OCI-LY3 (cell line): Measurements from ENCODE around the gene F2RL2.

Experiments
- H2AFZ ChIP-seq: fragments of 200-600, 300-600 bp; shearing (Covaris generic); 2 replicates; pipeline ENCODE4 v1.6.0; 2014; ENCODE audit warnings: antibody characterized with exemption, low read depth, low read length
- H3K27ac ChIP-seq: fragments of 200-600, 300-600 bp; sonication (generic); 2 replicates; pipeline ENCODE4 v1.5.1; 2014; ENCODE audit warnings: mild to moderate bottlenecking, low read length, moderate library complexity, mixed read lengths
- H3K27me3 ChIP-seq: fragments of 200-600, 300-600 bp; sonication (generic); 2 replicates; pipeline ENCODE4 v1.6.1; 2014; ENCODE audit warnings: low read depth, low read length, mixed read lengths
- H3K36me3 ChIP-seq: fragments of 200-600, 300-600 bp; sonication (generic); replicated peaks from 2 replicates; pipeline ENCODE3; 2014; ENCODE audit warnings: low read depth, low read length, mixed read lengths
- H3K4me1 ChIP-seq: fragments of 300-600, 200-600 bp; sonication (generic); 2 replicates; pipeline ENCODE4 v1.6.1; 2014; ENCODE audit warnings: low read length, mixed read lengths
- H3K4me2 ChIP-seq: fragments of 200-600, 300-600 bp; sonication (generic); 2 replicates; pipeline ENCODE4 v1.6.1; 2014; ENCODE audit warnings: low read length, mixed read lengths
- H3K4me3 ChIP-seq: fragments of 300-600, 200-600 bp; sonication (generic); 2 replicates; pipeline ENCODE4 v1.5.1; 2014; ENCODE audit warnings: antibody characterized with exemption, mild to moderate bottlenecking, low read length, moderate library complexity
- H3K79me2 ChIP-seq: fragments of 300-600, 200-600 bp; shearing (Covaris generic); 2 replicates; pipeline ENCODE4 v1.6.1; 2014; ENCODE audit warnings: mild to moderate bottlenecking, low read length, mixed read lengths
- H3K9ac ChIP-seq: fragments of 300-600, 200-600 bp; shearing (Covaris generic); 2 replicates; pipeline ENCODE4 v1.6.0; 2014; ENCODE audit warnings: mild to moderate bottlenecking, low read length, moderate library complexity
- H3K9me3 ChIP-seq: fragments of 200-600, 300-600 bp; shearing (Covaris generic); 2 replicates; pipeline ENCODE4 v1.6.1; 2014; ENCODE audit warnings: low read length, mixed read lengths; ENCODE audit not compliant: insufficient read depth
- H4K20me1 ChIP-seq: fragments of 200-600, 300-600 bp; sonication (generic); 2 replicates; pipeline ENCODE4 v1.6.1; 2016; ENCODE audit warnings: low read length, mixed read lengths; ENCODE audit not compliant: insufficient read depth
- EZH2phosphoT487 ChIP-seq: fragments of 200-600 bp; shearing (Covaris generic); IDR thresholded peaks from 2 replicates; pipeline ENCODE4 v1.6.1; 2018; ENCODE audit warnings: antibody characterized with exemption, mixed run types, low read depth
- TF ChIP-seq, protein P1 (sequence below): fragments of 200-600, 300-600 bp; sonication (generic); IDR thresholded peaks from 2 replicates; pipeline ENCODE4 v1.5.1; 2014; ENCODE audit warnings: antibody characterized with exemption, low read length, low read depth

The F2RL2 gene

DNA sequence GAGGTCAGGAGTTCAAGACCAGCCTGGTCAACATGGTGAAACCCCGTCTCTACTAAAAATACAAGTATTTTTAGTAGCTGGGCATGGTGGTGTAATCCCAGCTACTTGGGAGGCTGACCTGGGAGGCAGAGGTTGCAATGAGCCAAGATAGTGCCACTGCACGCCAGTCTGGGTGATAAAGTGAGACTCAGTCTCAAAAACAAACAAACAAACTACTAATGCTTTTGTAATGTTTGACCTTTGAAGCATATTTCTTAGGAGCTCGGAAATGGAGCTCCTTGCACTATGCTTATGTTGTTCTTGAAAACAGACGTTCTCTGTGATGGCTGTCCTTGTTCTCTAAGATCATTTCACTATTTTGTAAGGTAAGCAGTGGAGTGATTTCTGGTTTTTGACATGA is 6.0 kb downstream of the F2RL2 start:
- TF ChIP-seq, protein P1, sequence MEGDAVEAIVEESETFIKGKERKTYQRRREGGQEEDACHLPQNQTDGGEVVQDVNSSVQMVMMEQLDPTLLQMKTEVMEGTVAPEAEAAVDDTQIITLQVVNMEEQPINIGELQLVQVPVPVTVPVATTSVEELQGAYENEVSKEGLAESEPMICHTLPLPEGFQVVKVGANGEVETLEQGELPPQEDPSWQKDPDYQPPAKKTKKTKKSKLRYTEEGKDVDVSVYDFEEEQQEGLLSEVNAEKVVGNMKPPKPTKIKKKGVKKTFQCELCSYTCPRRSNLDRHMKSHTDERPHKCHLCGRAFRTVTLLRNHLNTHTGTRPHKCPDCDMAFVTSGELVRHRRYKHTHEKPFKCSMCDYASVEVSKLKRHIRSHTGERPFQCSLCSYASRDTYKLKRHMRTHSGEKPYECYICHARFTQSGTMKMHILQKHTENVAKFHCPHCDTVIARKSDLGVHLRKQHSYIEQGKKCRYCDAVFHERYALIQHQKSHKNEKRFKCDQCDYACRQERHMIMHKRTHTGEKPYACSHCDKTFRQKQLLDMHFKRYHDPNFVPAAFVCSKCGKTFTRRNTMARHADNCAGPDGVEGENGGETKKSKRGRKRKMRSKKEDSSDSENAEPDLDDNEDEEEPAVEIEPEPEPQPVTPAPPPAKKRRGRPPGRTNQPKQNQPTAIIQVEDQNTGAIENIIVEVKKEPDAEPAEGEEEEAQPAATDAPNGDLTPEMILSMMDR: no peak
- TF ChIP-seq EZH2phosphoT487: no peak
- Histone ChIP-seq H3K27ac (no peak overlapping the region), H3K27me3 (no peaks in the 10 kb centered on the region), H3K36me3 (no peaks in the 10 kb centered on the region), H3K79me2 (no peaks in the 10 kb centered on the region), H2AFZ (no peak overlapping the region), H4K20me1 (no peaks in the 10 kb centered on the region), H3K4me2 (no peak overlapping the region), H3K4me1 (peaks cover 13% of the 10 kb centered on the region), H3K9me3 (no peaks in the 10 kb centered on the region), H3K4me3 (no peak overlapping the region), H3K9ac (no peak overlapping the region)

DNA sequence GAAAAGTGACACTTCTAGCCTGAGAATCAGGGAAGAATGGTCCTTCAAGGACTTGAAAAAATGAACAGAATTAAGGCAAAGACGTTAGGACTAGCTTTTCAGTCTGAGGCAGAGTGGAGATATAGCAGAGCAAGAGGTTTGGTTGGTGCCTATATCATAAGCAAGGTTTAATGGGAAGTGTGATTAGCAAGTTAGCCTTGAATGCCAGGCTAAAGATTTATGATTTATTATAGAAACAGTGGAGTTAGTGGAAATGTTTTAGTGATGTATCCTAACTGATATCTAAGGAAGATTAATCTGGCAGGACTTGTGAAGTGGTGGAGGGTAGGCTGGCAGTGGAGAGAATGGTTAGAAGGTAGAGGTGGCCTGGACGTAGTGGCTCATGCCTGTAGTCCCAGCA is 7.0 kb downstream of the F2RL2 start:
- no peak overlapping the region for H3K4me2 ChIP-seq
- peaks cover 9% of the 10 kb centered on the region for H3K4me1 ChIP-seq
- H3K79me2 ChIP-seq: no peaks in the 10 kb centered on the region
- no peak overlapping the region for H2AFZ ChIP-seq
- no peaks in the 10 kb centered on the region for H3K36me3 ChIP-seq
- H3K4me3 ChIP-seq: no peak overlapping the region
- TF ChIP-seq EZH2phosphoT487: no peak
- TF ChIP-seq, protein P1: no peak
- no peaks in the 10 kb centered on the region for H4K20me1 ChIP-seq
- no peak overlapping the region for H3K9ac ChIP-seq
- no peaks in the 10 kb centered on the region for H3K9me3 ChIP-seq
- no peak overlapping the region for H3K27ac ChIP-seq
- no peaks in the 10 kb centered on the region for H3K27me3 ChIP-seq

DNA sequence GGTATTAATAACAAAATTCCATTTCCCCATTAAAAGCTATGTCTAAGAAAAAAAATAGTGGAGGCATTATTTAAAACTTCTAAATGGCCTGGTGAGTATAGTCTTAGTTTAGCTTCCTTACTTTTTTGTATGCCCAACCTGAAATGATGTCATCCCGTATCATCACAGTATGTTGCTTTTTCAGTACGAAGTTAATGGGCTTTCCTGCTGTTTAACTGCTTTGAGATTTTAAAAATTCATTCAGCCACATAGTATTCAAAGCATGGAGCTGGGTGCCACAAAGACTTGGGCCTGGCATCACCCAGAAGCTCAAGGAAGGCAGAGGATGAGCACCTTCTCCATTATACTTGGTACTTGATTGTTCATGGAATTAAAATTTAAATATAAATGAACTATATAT is 7.4 kb downstream of the F2RL2 start:
- Histone ChIP-seq H2AFZ (no peak overlapping the region), H3K9ac (no peak overlapping the region), H3K36me3 (no peaks in the 10 kb centered on the region), H3K9me3 (no peaks in the 10 kb centered on the region), H3K79me2 (no peaks in the 10 kb centered on the region), H4K20me1 (no peaks in the 10 kb centered on the region), H3K27ac (no peak overlapping the region), H3K4me2 (no peak overlapping the region), H3K4me1 (peaks cover 4% of the 10 kb centered on the region), H3K4me3 (no peak overlapping the region), H3K27me3 (no peaks in the 10 kb centered on the region)
- TF ChIP-seq, protein P1: no peak
- TF ChIP-seq EZH2phosphoT487: no peak

DNA sequence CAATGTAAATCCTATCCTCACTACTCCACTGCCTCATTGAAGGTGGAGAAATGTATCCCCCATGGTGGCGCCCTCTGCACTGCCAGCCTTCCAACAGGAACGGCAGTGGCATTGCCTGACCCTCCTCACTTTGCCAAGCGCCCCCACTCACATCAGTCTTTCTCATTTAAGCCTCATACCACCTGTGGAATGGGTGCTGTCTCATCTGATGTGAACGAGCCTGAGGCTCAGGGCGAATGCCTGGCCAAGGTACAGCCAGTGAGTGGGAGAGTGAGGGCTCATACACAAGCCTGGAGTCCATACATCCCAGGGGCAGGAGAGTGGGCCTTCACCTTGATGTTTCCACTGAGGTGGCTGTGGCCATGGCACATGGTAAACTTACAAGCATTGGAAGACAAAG is 10.3 kb downstream of the F2RL2 start:
- H2AFZ ChIP-seq: no peak overlapping the region
- H3K9ac ChIP-seq: no peak overlapping the region
- H3K79me2 ChIP-seq: no peaks in the 10 kb centered on the region
- no peaks in the 10 kb centered on the region for H4K20me1 ChIP-seq
- peaks cover 14% of the 10 kb centered on the region for H3K4me1 ChIP-seq
- no peaks in the 10 kb centered on the region for H3K9me3 ChIP-seq
- no peaks in the 10 kb centered on the region for H3K36me3 ChIP-seq
- H3K27ac ChIP-seq: no peak overlapping the region
- TF ChIP-seq, protein P1: no peak
- no peak for TF ChIP-seq EZH2phosphoT487
- no peak overlapping the region for H3K4me3 ChIP-seq
- no peak overlapping the region for H3K4me2 ChIP-seq
- H3K27me3 ChIP-seq: no peaks in the 10 kb centered on the region
